Caco-2 (cell line): ENCODE data around the gene HES5. TPM values are rescaled to one million over a fixed set of nuclear protein-coding genes. Genes with fewer than 3 reads are reported as not detected.

ENCODE experiments used
- BruUV-seq: library from RNA; stranded (reverse); fragments of 400-500 nt; replicated peaks from 2 replicates; lab custom pipeline; 2021; lab: Mats Ljungman, UMichigan
- CTCF ChIA-PET: fragments of 300-600 bp; sonication (Branson Sonifier 250); formaldehyde crosslinking; loops from one replicate; lab custom pipeline; 2022; ENCODE audit warnings: antibody characterized with exemption; lab: Charles Lee
- POLR2A ChIA-PET: fragments of 300-600 bp; sonication (Branson Sonifier 250); formaldehyde crosslinking; loops from one replicate; lab custom pipeline; 2022; ENCODE audit warnings: antibody characterized with exemption; lab: Charles Lee
- DNase-seq, 2 experiments: peaks; one replicate each; pipeline versions ENCODE4 v3.0.0 to v3.0.0-alpha.2; 2020 to 2022
- H3K27me3 ChIP-seq: replicated peaks from 2 replicates; pipeline ENCODE4 v1.6.0; 2011; ENCODE audit warnings: low read length; ENCODE audit not compliant: control insufficient read depth, insufficient read depth
- H3K36me3 ChIP-seq: 2 replicates; pipeline ENCODE4 v1.5.1; 2011; ENCODE audit warnings: low read length; ENCODE audit not compliant: control insufficient read depth, insufficient read depth
- H3K4me1 ChIP-seq: fragments of 250-450 bp; sonication (Bioruptor Pico); 2 replicates; pipeline ENCODE4 v1.5.1; 2020; ENCODE audit warnings: mild to moderate bottlenecking
- H3K4me3 ChIP-seq: 2 replicates; pipeline ENCODE4 v1.5.1; 2011; ENCODE audit warnings: low read depth, mild to moderate bottlenecking, control low read depth, low read length
- H3K9me3 ChIP-seq: fragments of 250-450 bp; sonication (Bioruptor Pico); 2 replicates; pipeline ENCODE4 v1.5.1; 2020; ENCODE audit warnings: mild to moderate bottlenecking, moderate library complexity
- H3K27ac Mint-ChIP-seq: one replicate; pipeline ENCODE4 v1.8.0; 2022; ENCODE audit warnings: mixed read lengths; ENCODE audit not compliant: unreplicated experiment
- H3K27me3 Mint-ChIP-seq: one replicate; pipeline ENCODE4 v1.8.0; 2022; ENCODE audit warnings: mixed read lengths; ENCODE audit not compliant: insufficient read depth, unreplicated experiment
- H3K36me3 Mint-ChIP-seq: one replicate; pipeline ENCODE4 v1.8.0; 2022; ENCODE audit warnings: mild to moderate bottlenecking, mixed read lengths; ENCODE audit not compliant: insufficient read depth, unreplicated experiment
- H3K4me1 Mint-ChIP-seq: one replicate; pipeline ENCODE4 v1.8.0; 2022; ENCODE audit warnings: low read depth, mixed read lengths; ENCODE audit not compliant: unreplicated experiment
- H3K4me3 Mint-ChIP-seq: one replicate; pipeline ENCODE4 v1.8.0; 2022; ENCODE audit warnings: mild to moderate bottlenecking, moderate library complexity, mixed read lengths; ENCODE audit not compliant: unreplicated experiment
- H3K9me3 Mint-ChIP-seq: one replicate; pipeline ENCODE4 v1.8.0; 2022; ENCODE audit warnings: mixed read lengths; ENCODE audit not compliant: unreplicated experiment
- intact Hi-C: fragments of 100-400 bp; cut with micrococcal nuclease; formaldehyde crosslinking; loops from one replicate; pipeline ENCODE4 v1.10.0; 2022; ENCODE audit not compliant: unreplicated experiment
- total RNA-seq: library from RNA; stranded (reverse); gene quantifications from 2 replicates; pipeline ENCODE4 v1.2.3, GENCODE V29; 2022
- TF ChIP-seq, protein P1 (sequence below), 2 experiments: fragments of 200-600 bp in 1 of 2; IDR thresholded peaks; 1 replicate in 1 of 2; 2 replicates in 1 of 2; pipeline versions ENCODE4 v1.5.1 to v1.8.0; 2011 to 2022; ENCODE audit warnings: antibody characterized with exemption in 1 of 2, control low read depth in 1 of 2, inconsistent platforms in 1 of 2, low read depth in 1 of 2, low read length in 1 of 2, mild to moderate bottlenecking in 1 of 2, moderate library complexity in 1 of 2; ENCODE audit not compliant: insufficient read depth in 1 of 2, severe bottlenecking in 1 of 2, unreplicated experiment in 1 of 2

The HES5 gene
- total RNA-seq, 1 experiment from 2014 or later = not detected

DNA sequence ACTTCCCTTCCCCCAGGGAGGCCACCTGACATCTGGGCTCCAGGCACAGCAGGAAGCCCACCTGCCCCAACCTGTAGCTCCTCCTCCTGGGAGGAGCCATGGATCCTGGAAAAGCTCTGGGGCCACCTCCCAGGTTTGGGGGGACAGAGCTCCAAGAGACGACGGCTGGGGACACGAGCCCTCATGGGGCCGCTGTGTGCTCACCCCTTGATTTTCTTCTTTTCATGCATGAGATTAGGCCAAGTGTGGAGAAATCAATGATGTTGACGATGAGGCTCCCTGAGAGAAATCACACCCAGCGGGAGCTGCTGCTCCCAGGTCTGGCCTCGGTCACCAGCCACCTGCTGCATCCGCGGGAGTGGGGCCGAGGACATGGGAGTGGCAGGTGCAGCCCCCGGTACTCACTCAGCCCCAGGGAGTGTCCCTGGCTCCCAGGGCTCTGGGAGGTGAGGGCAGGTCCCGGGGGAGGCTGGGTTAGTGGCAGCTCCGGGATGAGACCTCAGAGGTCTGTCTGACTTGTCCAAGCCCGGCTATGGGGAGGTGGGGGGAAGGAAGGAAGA is 34.8 kb upstream of the HES5 start:
- no peak overlapping the region for H3K27ac Mint-ChIP-seq
- no peaks in the 10 kb centered on the region for H3K27me3 ChIP-seq
- ChIA-PET POLR2A (no interaction called here), CTCF (no interaction called here)
- TF ChIP-seq, protein P1, sequence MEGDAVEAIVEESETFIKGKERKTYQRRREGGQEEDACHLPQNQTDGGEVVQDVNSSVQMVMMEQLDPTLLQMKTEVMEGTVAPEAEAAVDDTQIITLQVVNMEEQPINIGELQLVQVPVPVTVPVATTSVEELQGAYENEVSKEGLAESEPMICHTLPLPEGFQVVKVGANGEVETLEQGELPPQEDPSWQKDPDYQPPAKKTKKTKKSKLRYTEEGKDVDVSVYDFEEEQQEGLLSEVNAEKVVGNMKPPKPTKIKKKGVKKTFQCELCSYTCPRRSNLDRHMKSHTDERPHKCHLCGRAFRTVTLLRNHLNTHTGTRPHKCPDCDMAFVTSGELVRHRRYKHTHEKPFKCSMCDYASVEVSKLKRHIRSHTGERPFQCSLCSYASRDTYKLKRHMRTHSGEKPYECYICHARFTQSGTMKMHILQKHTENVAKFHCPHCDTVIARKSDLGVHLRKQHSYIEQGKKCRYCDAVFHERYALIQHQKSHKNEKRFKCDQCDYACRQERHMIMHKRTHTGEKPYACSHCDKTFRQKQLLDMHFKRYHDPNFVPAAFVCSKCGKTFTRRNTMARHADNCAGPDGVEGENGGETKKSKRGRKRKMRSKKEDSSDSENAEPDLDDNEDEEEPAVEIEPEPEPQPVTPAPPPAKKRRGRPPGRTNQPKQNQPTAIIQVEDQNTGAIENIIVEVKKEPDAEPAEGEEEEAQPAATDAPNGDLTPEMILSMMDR (IDR thresholded peaks at IDR 0.05; ENCODE audit: insufficient read depth in 1 of 2, low read depth in 1 of 2, low read length in 1 of 2, severe bottlenecking in 1 of 2, unreplicated experiment in 1 of 2) = no peak
- no peaks in the 10 kb centered on the region for H3K36me3 ChIP-seq
- no peak overlapping the region for H3K4me3 Mint-ChIP-seq
- intact Hi-C loops = no loop called here
- no TSS peak for BruUV-seq
- H3K9me3 Mint-ChIP-seq = no peaks in the 10 kb centered on the region
- no peaks in the 10 kb centered on the region for H3K36me3 Mint-ChIP-seq
- no peaks in the 10 kb centered on the region for H3K4me1 Mint-ChIP-seq
- H3K4me3 ChIP-seq = no peak overlapping the region
- no peaks in the 10 kb centered on the region for H3K27me3 Mint-ChIP-seq
- no peaks in the 10 kb centered on the region for H3K4me1 ChIP-seq
- DNase-seq = no peak
- H3K9me3 ChIP-seq = no peaks in the 10 kb centered on the region

DNA sequence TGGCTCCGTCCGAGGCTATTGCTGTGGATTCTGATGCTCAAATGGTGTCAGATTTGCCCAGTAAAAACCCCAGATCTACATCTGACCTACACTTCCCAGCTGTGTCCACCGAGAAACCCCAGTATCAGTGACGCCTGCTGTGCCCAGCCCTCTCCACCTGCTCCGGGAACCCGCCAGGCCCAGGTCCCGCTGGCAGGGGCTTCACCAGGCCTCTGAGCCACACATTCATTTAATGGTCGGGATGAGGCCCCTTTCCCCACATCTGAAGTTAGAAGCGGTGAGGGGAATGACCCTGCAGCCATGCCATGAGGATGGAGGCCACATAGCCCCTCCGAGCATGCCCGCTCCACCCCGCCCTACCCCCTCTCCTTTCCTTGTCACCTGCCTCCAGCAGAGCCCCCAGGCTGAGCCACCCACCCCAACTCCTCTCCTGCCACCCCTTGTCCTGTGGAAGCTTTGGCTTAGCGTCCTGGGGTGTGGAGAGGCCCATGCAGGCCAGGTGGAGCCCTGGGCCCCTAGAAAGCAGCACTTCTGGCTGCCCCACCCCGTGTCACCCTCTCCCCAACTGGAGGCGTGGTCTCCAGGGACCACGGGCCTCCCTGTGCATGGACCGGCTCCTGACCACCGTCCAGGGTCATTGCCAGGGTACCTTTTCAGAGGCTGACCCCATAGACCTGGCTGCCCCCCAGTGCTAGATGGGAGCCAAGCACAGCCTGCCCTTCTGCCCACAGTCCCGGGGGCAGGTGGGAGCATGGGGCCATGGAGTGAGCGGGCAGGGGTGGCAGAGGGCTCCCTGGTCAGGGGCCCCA is 34.1 kb upstream of the HES5 start:
- ChIA-PET CTCF (no interaction called here), POLR2A (no interaction called here)
- BruUV-seq = no TSS peak
- no peak overlapping the region for H3K4me3 ChIP-seq
- no peaks in the 10 kb centered on the region for H3K4me1 Mint-ChIP-seq
- no peaks in the 10 kb centered on the region for H3K27me3 ChIP-seq
- intact Hi-C loops = no loop called here
- H3K27me3 Mint-ChIP-seq = no peaks in the 10 kb centered on the region
- H3K36me3 Mint-ChIP-seq = no peaks in the 10 kb centered on the region
- no peaks in the 10 kb centered on the region for H3K9me3 ChIP-seq
- no peak overlapping the region for H3K27ac Mint-ChIP-seq
- DNase-seq = peak in 1 of 2 experiments; percentile 30
- TF ChIP-seq, protein P1 (IDR thresholded peaks at IDR 0.05; ENCODE audit: insufficient read depth in 1 of 2, low read depth in 1 of 2, low read length in 1 of 2, severe bottlenecking in 1 of 2, unreplicated experiment in 1 of 2) = no peak
- no peak overlapping the region for H3K4me3 Mint-ChIP-seq
- no peaks in the 10 kb centered on the region for H3K36me3 ChIP-seq
- H3K4me1 ChIP-seq = no peaks in the 10 kb centered on the region
- no peaks in the 10 kb centered on the region for H3K9me3 Mint-ChIP-seq

DNA sequence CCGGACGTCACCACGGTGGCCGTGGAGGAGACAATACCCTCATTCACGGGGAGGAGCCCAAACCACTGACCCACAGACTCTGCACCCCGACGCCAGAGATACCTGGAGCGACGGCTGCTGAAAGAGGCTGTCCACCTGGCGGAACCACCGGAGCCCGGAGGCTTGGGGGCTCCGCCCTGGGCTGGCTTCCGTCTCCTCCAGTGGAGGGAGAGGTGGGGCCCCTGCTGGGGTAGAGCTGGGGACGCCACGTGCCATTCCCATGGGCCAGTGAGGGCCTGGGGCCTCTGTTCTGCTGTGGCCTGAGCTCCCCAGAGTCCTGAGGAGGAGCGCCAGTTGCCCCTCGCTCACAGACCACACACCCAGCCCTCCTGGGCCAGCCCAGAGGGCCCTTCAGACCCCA is 33.1 kb upstream of the HES5 start:
- ChIA-PET POLR2A (no interaction called here), CTCF (no interaction called here)
- no peaks in the 10 kb centered on the region for H3K27me3 ChIP-seq
- H3K4me1 ChIP-seq = no peaks in the 10 kb centered on the region
- no peaks in the 10 kb centered on the region for H3K9me3 ChIP-seq
- TF ChIP-seq, protein P1 (IDR thresholded peaks at IDR 0.05; ENCODE audit: insufficient read depth in 1 of 2, low read depth in 1 of 2, low read length in 1 of 2, severe bottlenecking in 1 of 2, unreplicated experiment in 1 of 2) = no peak
- H3K36me3 Mint-ChIP-seq = no peaks in the 10 kb centered on the region
- H3K27ac Mint-ChIP-seq = no peak overlapping the region
- H3K4me1 Mint-ChIP-seq = no peaks in the 10 kb centered on the region
- no peak for DNase-seq
- no peaks in the 10 kb centered on the region for H3K9me3 Mint-ChIP-seq
- intact Hi-C loops = no loop called here
- H3K4me3 ChIP-seq = no peak overlapping the region
- no peaks in the 10 kb centered on the region for H3K36me3 ChIP-seq
- BruUV-seq = no TSS peak
- H3K27me3 Mint-ChIP-seq = no peaks in the 10 kb centered on the region
- no peak overlapping the region for H3K4me3 Mint-ChIP-seq
